Kidney (tissue), 14 donors: ENCODE measurements around the gene BRD1. TPM values are rescaled to one million over a fixed set of nuclear protein-coding genes. Genes with fewer than 3 reads are reported as not detected.

Source experiments
- DNase-seq, 5 donors: peaks; one replicate each; pipeline ENCODE4 v3.0.0-alpha.2; 2013 to 2020
- FAIRE-seq: peaks from 2 replicates; lab custom pipeline; 2012; peaks lifted over from hg19 to GRCh38; lab: Jason Lieb, UNC
- H3K27ac ChIP-seq, 2 donors: one replicate each; pipeline ENCODE4 v1.7.0; 2013; ENCODE audit warnings: low read depth in 2 of 2, low read length in 2 of 2, inconsistent platforms in 1 of 2
- H3K27me3 ChIP-seq: one replicate; pipeline ENCODE4 v1.7.1; 2013; ENCODE audit warnings: low read length, inconsistent platforms; ENCODE audit not compliant: control insufficient read depth, insufficient read depth
- H3K36me3 ChIP-seq, 3 donors: one replicate each; pipeline versions ENCODE4 v1.7.0 to v1.7.1; 2013; ENCODE audit warnings: low read length in 3 of 3, control low read depth in 1 of 3, inconsistent platforms in 1 of 3; ENCODE audit not compliant: insufficient read depth in 3 of 3, control insufficient read depth in 2 of 3
- H3K4me1 ChIP-seq, 3 donors: one replicate each; pipeline versions ENCODE4 v1.7.0 to v1.7.1; 2013; ENCODE audit warnings: low read length in 3 of 3, inconsistent platforms in 1 of 3, low read depth in 1 of 3; ENCODE audit not compliant: control insufficient read depth in 2 of 3, insufficient read depth in 2 of 3
- H3K4me3 ChIP-seq, 3 donors: one replicate each; pipeline versions ENCODE4 v1.7.0 to v1.8.1; 2013; ENCODE audit warnings: low read length in 3 of 3, control low read depth in 1 of 3, inconsistent platforms in 1 of 3
- H3K9ac ChIP-seq, 3 donors: one replicate each; pipeline versions ENCODE4 v1.7.0 to v1.7.1; 2013; ENCODE audit warnings: low read length in 3 of 3, control low read depth in 1 of 3, inconsistent platforms in 1 of 3
- H3K9me3 ChIP-seq, 3 donors: one replicate each; pipeline versions ENCODE4 v1.7.0 to v1.7.1; 2013; ENCODE audit warnings: low read length in 3 of 3, control low read depth in 1 of 3, inconsistent platforms in 1 of 3; ENCODE audit not compliant: control insufficient read depth in 2 of 3, insufficient read depth in 1 of 3
- CTCF ChIP-seq: IDR thresholded peaks from 3 replicates; pipeline ENCODE4 v1.5.1; 2012; ENCODE audit warnings: mild to moderate bottlenecking, moderate library complexity, borderline replicate concordance; ENCODE audit not compliant: insufficient read depth; ENCODE audit errors: extremely low read depth
- intact Hi-C: fragments of 100-400 bp; cut with DNase I; formaldehyde crosslinking; loops from one replicate; pipeline ENCODE4 v1.11.1; 2022
- polyA plus RNA-seq: library from polyadenylated mRNA; stranded (reverse); fragments of 350-450 nt; fragmentation: Illumina TruSeq; extraction: RNeasy Lipid Tissue Mini Kit (QIAGEN cat#74804); gene quantifications from one replicate; pipeline ENCODE4 v1.2.3, GENCODE V29; 2014; ENCODE audit warnings: low read depth, low replicate concordance; ENCODE audit not compliant: insufficient read depth
- total RNA-seq: library from RNA; stranded (reverse); fragmentation: NEBNext Ultra II Directional; extraction: Animal tissue kit (Norgen Biotek cat#: 25700); gene quantifications from one replicate; pipeline ENCODE4 v1.2.1, GENCODE V29; 2021
- donor health status: control.
- donor health status: control.
- donor health status: control.
- donor health status: control.
- donor health status: control.
- donor health status: DM: yes; HTN: yes; CAD: no.
- donor health status: Normal renal cell carcinoma (clear cell type).

The BRD1 gene
- total and polyA plus RNA-seq, 2 donors from 2014 or later, result 8.1 to 40.5 TPM

- no peaks in the 10 kb centered on the region for H3K9me3 ChIP-seq
- no peaks in the 10 kb centered on the region for H3K27me3 ChIP-seq
- no peaks in the 10 kb centered on the region for H3K36me3 ChIP-seq
- no peak overlapping the region for H3K4me3 ChIP-seq
- no peak overlapping the region for H3K9ac ChIP-seq
- no peak for TF ChIP-seq CTCF
- no peaks in the 10 kb centered on the region for H3K4me1 ChIP-seq
- intact Hi-C loops, result no loop called here
- DNase-seq (peak in 1 of 5 donors; percentile 76), FAIRE-seq (no peak)
- no peak overlapping the region for H3K27ac ChIP-seq
These were observed 11.4 kb upstream of the BRD1 start for GRCh38 chr22:49838771-49839717.

- intact Hi-C loops, result no loop called here
- H3K9me3 ChIP-seq, result peaks cover 0 to 16% (median 0%) of the 10 kb centered on the region in 3 donors
- DNase-seq, result no peak
- H3K9ac ChIP-seq, result no peak overlapping the region
- no peak overlapping the region for H3K4me3 ChIP-seq
- no peak for FAIRE-seq
- TF ChIP-seq CTCF, result no peak
- no peaks in the 10 kb centered on the region for H3K36me3 ChIP-seq
- no peaks in the 10 kb centered on the region for H3K4me1 ChIP-seq
- no peaks in the 10 kb centered on the region for H3K27me3 ChIP-seq
- no peak overlapping the region for H3K27ac ChIP-seq
These were observed 5.8 kb upstream of the BRD1 start for GRCh38 chr22:49833340-49834007.

GRCh38 chr22:49829044-49829853 is 1.6 kb upstream of the BRD1 start:
- Histone ChIP-seq H3K27ac (no peak overlapping the region), H3K27me3 (no peaks in the 10 kb centered on the region), H3K9me3 (peaks cover 0 to 16% (median 0%) of the 10 kb centered on the region in 3 donors), H3K36me3 (peaks cover 0 to 6% (median 1%) of the 10 kb centered on the region in 3 donors), H3K4me3 (no peak overlapping the region), H3K4me1 (peaks cover 0 to 21% (median 6%) of the 10 kb centered on the region in 3 donors), H3K9ac (no peak overlapping the region)
- DNase-seq, result no peak
- no peak for FAIRE-seq
- TF ChIP-seq CTCF, result no peak
- intact Hi-C loops, result no loop called here
